Peyer's patch (tissue), 4 donors: ENCODE data around the gene PAK4. TPM values are rescaled to one million over a fixed set of nuclear protein-coding genes. Genes with fewer than 3 reads are reported as not detected.

Experiments used
- DNase-seq, 3 donors: peaks; one replicate each; pipeline ENCODE4 v3.0.0-alpha.2; 2017 to 2019
- H3K27ac ChIP-seq, 4 donors: fragments of 200-600 bp; sonication (generic); one replicate each; pipeline ENCODE4 v1.5.1; 2016 to 2019
- H3K27me3 ChIP-seq, 2 donors: fragments of 200-600 bp; sonication (generic); one replicate each; pipeline ENCODE4 v1.5.1; 2019
- H3K36me3 ChIP-seq, 3 donors: fragments of 200-600 bp; sonication (generic); one replicate each; pipeline ENCODE4 v1.5.1; 2016 to 2019
- H3K4me1 ChIP-seq, 4 donors: fragments of 200-600 bp; sonication (generic); one replicate each; pipeline ENCODE4 v1.5.1; 2016 to 2019
- H3K4me3 ChIP-seq, 4 donors: fragments of 200-600 bp; sonication (generic); 1 replicate in 3 of 4; 2 replicates in 1 of 4; pipeline ENCODE4 v1.5.1; 2016 to 2019; ENCODE audit warnings: mild to moderate bottlenecking in 1 of 4
- H3K9me3 ChIP-seq, 4 donors: fragments of 200-600 bp; sonication (generic); one replicate each; pipeline ENCODE4 v1.5.1; 2016 to 2019; ENCODE audit warnings: mild to moderate bottlenecking in 1 of 4
- CTCF ChIP-seq, 6 experiments: fragments of 450-650 bp in 4 of 6; fragments of 200-600 bp in 2 of 6; sonication (generic) in 1 of 6; IDR thresholded peaks; one replicate each; pipeline ENCODE4 v1.5.1; 2017 to 2019; ENCODE audit warnings: antibody characterized with exemption in 6 of 6, mild to moderate bottlenecking in 3 of 6, moderate library complexity in 1 of 6
- POLR2A ChIP-seq, 2 donors: fragments of 450-650 bp; IDR thresholded peaks; one replicate each; pipeline ENCODE4 v1.5.1; 2017; ENCODE audit warnings: antibody characterized with exemption in 2 of 2, mild to moderate bottlenecking in 2 of 2, moderate library complexity in 2 of 2
- total RNA-seq, 4 donors: library from RNA; depleted of rRNA; stranded (reverse); fragments of >200 nt; gene quantifications; one replicate each; pipeline ENCODE4 v1.1.0, GENCODE V29; 2016

Gene PAK4
- total RNA-seq, 4 donors from 2014 or later: 24.8 to 73.0 (median 45.7) TPM

GRCh38 chr19:39082745-39083598 lies 42.6 kb upstream of the PAK4 start:
- TF ChIP-seq POLR2A (IDR thresholded peaks at IDR 0.05) (no peak), CTCF (IDR thresholded peaks at IDR 0.05) (no peak)
- Histone ChIP-seq H3K4me3 (no peak overlapping the region), H3K9me3 (no peaks in the 10 kb centered on the region), H3K4me1 (peaks cover 0 to 10% (median 2%) of the 10 kb centered on the region in 4 donors), H3K27me3 (peaks cover 0 to 21% of the 10 kb centered on the region in 2 donors), H3K27ac (no peak overlapping the region), H3K36me3 (no peaks in the 10 kb centered on the region)
- no peak for DNase-seq

GRCh38 chr19:39083599-39083982 lies 42.0 kb upstream of the PAK4 start:
- H3K4me3 ChIP-seq: peak overlapping the region in 2 of 4 donors; percentile 18 to 34
- peaks cover 0 to 10% (median 2%) of the 10 kb centered on the region in 4 donors for H3K4me1 ChIP-seq
- no peak for TF ChIP-seq POLR2A (IDR thresholded peaks at IDR 0.05)
- H3K27me3 ChIP-seq: peaks cover 0 to 21% of the 10 kb centered on the region in 2 donors
- no peak overlapping the region for H3K27ac ChIP-seq
- H3K36me3 ChIP-seq: no peaks in the 10 kb centered on the region
- H3K9me3 ChIP-seq: no peaks in the 10 kb centered on the region
- no peak for DNase-seq

- peaks cover 0 to 21% of the 10 kb centered on the region in 2 donors for H3K27me3 ChIP-seq
- no peak for TF ChIP-seq CTCF (IDR thresholded peaks at IDR 0.05)
- no peak for TF ChIP-seq POLR2A (IDR thresholded peaks at IDR 0.05)
- peaks cover 0 to 10% (median 2%) of the 10 kb centered on the region in 4 donors for H3K4me1 ChIP-seq
- no peak for DNase-seq
- peak within 1 kb of the TSS in 3 of 4 donors; percentile 18 to 34 (median 18) for H3K4me3 ChIP-seq
- no peaks in the 10 kb centered on the region for H3K36me3 ChIP-seq
- no peaks in the 10 kb centered on the region for H3K9me3 ChIP-seq
- H3K27ac ChIP-seq: no peak within 1 kb of the TSS
Measured at GRCh38 chr19:39083983-39084731, 41.4 kb upstream of the PAK4 start, which contains the start of gene ACP7. TSS of gene ACP7 (plus strand) at chr19:39084368. CDS start at chr19:39085270, 902 bp downstream.

- no peaks in the 10 kb centered on the region for H3K9me3 ChIP-seq
- H3K27me3 ChIP-seq: peaks cover 0 to 21% of the 10 kb centered on the region in 2 donors
- no peak overlapping the region for H3K27ac ChIP-seq
- H3K36me3 ChIP-seq: no peaks in the 10 kb centered on the region
- DNase-seq: no peak
- no peak overlapping the region for H3K4me3 ChIP-seq
- peaks cover 0 to 10% (median 2%) of the 10 kb centered on the region in 4 donors for H3K4me1 ChIP-seq
- TF ChIP-seq CTCF (IDR thresholded peaks at IDR 0.05): no peak
- TF ChIP-seq POLR2A (IDR thresholded peaks at IDR 0.05): no peak
Measured at GRCh38 chr19:39084732-39085080, 40.9 kb upstream of the PAK4 start.

GRCh38 chr19:39085392-39085791 lies 40.2 kb upstream of the PAK4 start:
- Histone ChIP-seq H3K4me1 (peaks cover 0 to 10% (median 2%) of the 10 kb centered on the region in 4 donors), H3K27ac (no peak overlapping the region), H3K9me3 (no peaks in the 10 kb centered on the region), H3K4me3 (no peak overlapping the region), H3K27me3 (peaks cover 0 to 21% of the 10 kb centered on the region in 2 donors), H3K36me3 (no peaks in the 10 kb centered on the region)
- TF ChIP-seq CTCF (IDR thresholded peaks at IDR 0.05) (no peak), POLR2A (IDR thresholded peaks at IDR 0.05) (no peak)
- DNase-seq: no peak

- H3K27ac ChIP-seq: no peak overlapping the region
- H3K4me3 ChIP-seq: no peak overlapping the region
- no peak for DNase-seq
- peaks cover 0 to 21% of the 10 kb centered on the region in 2 donors for H3K27me3 ChIP-seq
- no peaks in the 10 kb centered on the region for H3K9me3 ChIP-seq
- peaks cover 0 to 10% (median 2%) of the 10 kb centered on the region in 4 donors for H3K4me1 ChIP-seq
- H3K36me3 ChIP-seq: no peaks in the 10 kb centered on the region
- no peak for TF ChIP-seq CTCF (IDR thresholded peaks at IDR 0.05)
- no peak for TF ChIP-seq POLR2A (IDR thresholded peaks at IDR 0.05)
Measured at GRCh38 chr19:39086386-39086785, 39.2 kb upstream of the PAK4 start.
